K562 (cell line): Measurements from ENCODE around the gene CPN2. TPM values are rescaled to one million over a fixed set of nuclear protein-coding genes. Genes with fewer than 3 reads are reported as not detected.

ENCODE experiments used
- ATAC-seq: fragments of 200-7000 bp; cut with Tn5 transposase; 3 replicates; pipeline ENCODE4 v1.9.1; 2020; ENCODE audit warnings: moderate library complexity
- BruUV-seq: library from RNA; stranded (reverse); fragments of 400-500 nt; replicated peaks from 2 replicates; lab custom pipeline; 2021; lab: Mats Ljungman, UMichigan
- CTCF ChIA-PET: fragments of 300-600 bp; formaldehyde crosslinking; extraction: SDS; loops from one replicate; lab custom pipeline; 2021; ENCODE audit warnings: low intra/inter-chr PET ratio; lab: Yijun Ruan, JAX
- POLR2A ChIA-PET: fragments of 300-600, 350-650 bp; sonication (Branson Sonifier 250); formaldehyde crosslinking; extraction: SDS; loops from one replicate; lab custom pipeline; 2021; ENCODE audit warnings: antibody characterized with exemption, inconsistent platforms; lab: Yijun Ruan, JAX
- DNase-seq, 4 experiments: peaks; one replicate each; pipeline versions ENCODE4 v3.0.0 to v3.0.0-alpha.2; 2011 to 2018; ENCODE audit warnings: low spot score in 3 of 4, mixed read lengths in 3 of 4; ENCODE audit errors: extremely low read depth in 1 of 4
- FAIRE-seq: peaks from 2 replicates; lab custom pipeline; 2011; peaks lifted over from hg19 to GRCh38; lab: Jason Lieb, UNC
- H2AFZ ChIP-seq: 2 replicates; pipeline ENCODE4 v1.6.0; 2011; ENCODE audit warnings: low read depth, low read length, control low read depth, inconsistent platforms
- H3K27ac ChIP-seq: fragments of 200-600 bp; 3 replicates; pipeline ENCODE4 v1.8.0; 2011; ENCODE audit warnings: low read depth, mild to moderate bottlenecking, control low read depth, inconsistent platforms, low read length, moderate library complexity, mixed read lengths; ENCODE audit errors: extremely low read depth
- H3K27me3 ChIP-seq, 2 experiments: fragments of 300-600 bp in 1 of 2; 2 replicates in 1 of 2; 3 replicates in 1 of 2; pipeline versions ENCODE4 v1.6.0 to v1.8.0; 2011; ENCODE audit warnings: inconsistent platforms in 2 of 2, low read length in 2 of 2, mild to moderate bottlenecking in 1 of 2, mixed read lengths in 1 of 2, moderate library complexity in 1 of 2; ENCODE audit not compliant: control insufficient read depth in 2 of 2, insufficient read depth in 2 of 2
- H3K36me3 ChIP-seq: fragments of 300-600 bp; 3 replicates; pipeline ENCODE4 v1.8.0; 2011; ENCODE audit warnings: mild to moderate bottlenecking, low read length, inconsistent platforms; ENCODE audit not compliant: control insufficient read depth, insufficient read depth
- H3K4me1 ChIP-seq, 2 experiments: fragments of 200-600 bp in 1 of 2; replicated peaks in 1 of 2; 2 replicates in 1 of 2; 3 replicates in 1 of 2; pipeline versions ENCODE4 v1.5.1 to v1.8.0; 2011; ENCODE audit warnings: inconsistent platforms in 2 of 2, low read length in 2 of 2, mild to moderate bottlenecking in 1 of 2, mixed read lengths in 1 of 2, moderate library complexity in 1 of 2; ENCODE audit not compliant: control insufficient read depth in 2 of 2, insufficient read depth in 2 of 2
- H3K4me2 ChIP-seq: 2 replicates; pipeline ENCODE4 v1.6.1; 2011; ENCODE audit warnings: low read length, control low read depth, inconsistent platforms, mixed read lengths; ENCODE audit not compliant: insufficient read depth
- H3K4me3 ChIP-seq: fragments of 200-600 bp; sonication (generic), shearing (Covaris generic); 2 replicates; pipeline ENCODE4 v1.5.1; 2016; ENCODE audit warnings: control low read depth, inconsistent platforms
- H3K79me2 ChIP-seq: fragments of 200-600 bp; 3 replicates; pipeline ENCODE4 v1.8.0; 2011; ENCODE audit warnings: low read length, inconsistent platforms; ENCODE audit not compliant: control insufficient read depth, insufficient read depth
- H3K9ac ChIP-seq, 2 experiments: 2 replicates each; pipeline versions ENCODE4 v1.6.0 to v1.6.1; 2011; ENCODE audit warnings: low read depth in 2 of 2, low read length in 2 of 2, control low read depth in 1 of 2, inconsistent platforms in 1 of 2, mild to moderate bottlenecking in 1 of 2, mixed read lengths in 1 of 2; ENCODE audit not compliant: insufficient read depth in 1 of 2
- H3K9me1 ChIP-seq: one replicate; pipeline ENCODE4 v1.6.0; 2011; ENCODE audit warnings: inconsistent platforms, mild to moderate bottlenecking, low read length, moderate library complexity; ENCODE audit not compliant: control insufficient read depth, insufficient read depth
- H3K9me3 ChIP-seq: replicated peaks from 2 replicates; pipeline ENCODE4 v1.5.1; 2011; ENCODE audit warnings: low read depth, low read length, inconsistent platforms; ENCODE audit not compliant: control insufficient read depth, insufficient read depth
- H4K20me1 ChIP-seq: replicated peaks from 2 replicates; pipeline ENCODE4 v1.6.1; 2011; ENCODE audit warnings: low read length, inconsistent platforms, mixed read lengths; ENCODE audit not compliant: control insufficient read depth, insufficient read depth
- ATF1 ChIP-seq, 2 experiments: fragments of 450-650 bp in 1 of 2; IDR thresholded peaks; 2 replicates each; pipeline ENCODE4 v1.6.1; 2016; ENCODE audit warnings: missing compliant biosample characterization in 1 of 2, missing genetic modification characterization in 1 of 2
- HCFC1 ChIP-seq: IDR thresholded peaks from 2 replicates; pipeline ENCODE4 v1.6.1; 2012; ENCODE audit warnings: low read depth, low read length, improper control_type of control experiment
- HDGF ChIP-seq: fragments of 450-650 bp; IDR thresholded peaks from 2 replicates; pipeline ENCODE4 v1.6.1; 2016
- HMG20A ChIP-seq: fragments of 450-650 bp; formaldehyde crosslinking; conservative IDR thresholded peaks from 2 replicates; pipeline ENCODE4 v1.4.0; 2020; ENCODE audit warnings: mild to moderate bottlenecking, mixed read lengths
- KDM4B ChIP-seq, 2 experiments: fragments of 450-650 bp in 1 of 2; sonication (generic) in 1 of 2; IDR thresholded peaks; 2 replicates each; pipeline ENCODE4 v1.6.1; 2016 to 2017; ENCODE audit warnings: borderline replicate concordance in 2 of 2, antibody characterized with exemption in 1 of 2, low read depth in 1 of 2, mild to moderate bottlenecking in 1 of 2
- LARP7 ChIP-seq: fragments of 450-650 bp; IDR thresholded peaks from 2 replicates; pipeline ENCODE4 v1.6.1; 2016
- MYNN ChIP-seq, 2 experiments: sonication (generic); formaldehyde crosslinking in 1 of 2; IDR thresholded peaks; 2 replicates each; pipeline versions ENCODE4 v1.5.0 to v1.6.1; 2016 to 2020; ENCODE audit warnings: antibody characterized with exemption in 1 of 2, missing genetic modification reagents in 1 of 2
- NR1H2 ChIP-seq: sonication (generic); formaldehyde crosslinking; IDR thresholded peaks from 2 replicates; pipeline ENCODE4 v1.4.0; 2020; ENCODE audit warnings: mild to moderate bottlenecking, missing genetic modification reagents
- NRF1 ChIP-seq, 2 experiments: fragments of 450-650 bp; IDR thresholded peaks in 1 of 2; conservative IDR thresholded peaks in 1 of 2; 2 replicates each; pipeline ENCODE4 v1.6.1; 2014; ENCODE audit warnings: mild to moderate bottlenecking in 2 of 2
- PML ChIP-seq: IDR thresholded peaks from 2 replicates; pipeline ENCODE4 v1.6.1; 2012; ENCODE audit warnings: low read length, inconsistent platforms
- PYGO2 ChIP-seq: fragments of 450-650 bp; IDR thresholded peaks from 2 replicates; pipeline ENCODE4 v1.6.1; 2016; ENCODE audit warnings: mild to moderate bottlenecking, missing genetic modification characterization, moderate library complexity, missing compliant biosample characterization
- SIN3A ChIP-seq, 2 experiments: fragments of 150-350 bp in 1 of 2; IDR thresholded peaks; 2 replicates each; pipeline ENCODE4 v1.6.1; 2011 to 2016; ENCODE audit warnings: borderline replicate concordance in 2 of 2, low read depth in 2 of 2, low read length in 2 of 2, mild to moderate bottlenecking in 2 of 2, moderate library complexity in 2 of 2; ENCODE audit not compliant: control insufficient read depth in 1 of 2
- STAG1 ChIP-seq: sonication (generic); formaldehyde crosslinking; IDR thresholded peaks from 2 replicates; pipeline ENCODE4 v1.5.0; 2020; ENCODE audit warnings: missing genetic modification reagents, borderline replicate concordance
- ZKSCAN1 ChIP-seq: fragments of 150-350 bp; IDR thresholded peaks from 2 replicates; pipeline ENCODE4 v1.6.1; 2016; ENCODE audit warnings: low read depth, low read length
- ZKSCAN8 ChIP-seq: fragments of 200-800 bp; sonication (Bioruptor generic); IDR thresholded peaks from 2 replicates; pipeline ENCODE4 v1.6.1; 2016; ENCODE audit warnings: missing genetic modification characterization, missing compliant biosample characterization
- ZNF12 ChIP-seq: sonication (generic); formaldehyde crosslinking; IDR thresholded peaks from 2 replicates; pipeline ENCODE4 v1.4.0; 2020; ENCODE audit warnings: mild to moderate bottlenecking, missing genetic modification reagents
- ZNF561 ChIP-seq: fragments of 450-650 bp; formaldehyde crosslinking; conservative IDR thresholded peaks from 2 replicates; pipeline ENCODE4 v1.4.0; 2020; ENCODE audit warnings: mild to moderate bottlenecking, moderate library complexity
- WGBS: fragments of 100-300 bp; shearing (Covaris generic); methylation state at CpG from one replicate; pipeline ENCODE4 v1.1.6; 2016; ENCODE audit warnings: low coverage, mixed read lengths; ENCODE audit not compliant: insufficient coverage; ENCODE audit errors: missing lambda C conversion rate; 5-methylcytosine and 5-hydroxymethylcytosine counted together
- in situ Hi-C: fragments of 300-500 bp; cut with MboI; formaldehyde crosslinking; loops from 4 replicates; pipeline ENCODE4 v1.15.0; 2018; ENCODE audit warnings: inconsistent platforms, mixed read lengths
- intact Hi-C: fragments of 100-400 bp; cut with micrococcal nuclease; formaldehyde crosslinking; loops from 2 replicates; pipeline ENCODE4 v1.14.2; 2022
- polyA plus RNA-seq, 8 experiments: library from polyadenylated mRNA; depleted of rRNA in 4 of 8; stranded (reverse) in 5 of 8; unstranded in 3 of 8; fragments of >200 nt; fragmentation: Nextera tagmentation in 2 of 8; fragmentation: Illumina TruSeq in 1 of 8; extraction: Ambion mirVana in 2 of 8; extraction: Trizol in 1 of 8; gene quantifications; 2 replicates each; pipeline versions ENCODE4 v1.2.1 to v1.2.3, GENCODE V29; 2011 to 2014; ENCODE audit warnings: inconsistent platforms in 1 of 8, missing spikeins in 1 of 8
- total RNA-seq, 7 experiments: library from RNA; depleted of rRNA in 6 of 7; stranded (reverse); fragments of >200 nt in 6 of 7; fragmentation: Illumina TruSeq in 2 of 7; extraction: Trizol in 2 of 7; gene quantifications; 2 replicates each; pipeline versions ENCODE4 v1.2.1 to v1.2.3, GENCODE V29; 2011 to 2021; ENCODE audit warnings: low replicate concordance in 1 of 7
- TF ChIP-seq, protein P1 (sequence below): sonication (generic); formaldehyde crosslinking; IDR thresholded peaks from 2 replicates; pipeline ENCODE4 v1.8.0; 2022; ENCODE audit warnings: mild to moderate bottlenecking, missing genetic modification reagents, borderline replicate concordance

CPN2 gene
- total and polyA plus RNA-seq, 9 of the 15 experiments (the other 6 are each of a cell fraction or from before 2014, with no cell fraction given) = not detected

GRCh38 chr3:194392576-194392975 lies 41.4 kb upstream of the CPN2 start:
- peaks cover 5 to 20% of the 10 kb centered on the region in 2 experiments; a peak in 3 of 5 replicates for H3K4me1 ChIP-seq
- in situ Hi-C loops = no loop called here
- CTCF ChIA-PET = no interaction called here
- TF ChIP-seq SIN3A (IDR thresholded peaks at IDR 0.05; ENCODE audit: borderline replicate concordance in 2 of 2, control insufficient read depth in 1 of 2, low read depth in 2 of 2, low read length in 2 of 2) = no peak
- TF ChIP-seq LARP7 = no peak
- TF ChIP-seq MYNN (IDR thresholded peaks at IDR 0.05) = no peak
- no peak for TF ChIP-seq MYNN (CRISPR knock-in tag; IDR thresholded peaks at IDR 0.05)
- TF ChIP-seq NRF1 (conservative IDR thresholded peaks at IDR 0.05 in 1 of 2, IDR thresholded peaks at IDR 0.05 in 1 of 2) = no peak
- TF ChIP-seq ZKSCAN1 = no peak
- TF ChIP-seq ATF1 (CRISPR knock-in tag; IDR thresholded peaks at IDR 0.05) = no peak
- no peak for TF ChIP-seq ATF1 (tag; IDR thresholded peaks at IDR 0.05)
- no peak for TF ChIP-seq ZNF12 (CRISPR knock-in tag)
- no peak for TF ChIP-seq ZNF561 (CRISPR knock-in tag)
- no peak for TF ChIP-seq KDM4B (IDR thresholded peaks at IDR 0.05; ENCODE audit: borderline replicate concordance in 2 of 2, low read depth in 1 of 2)
- TF ChIP-seq HMG20A (CRISPR knock-in tag) = no peak
- TF ChIP-seq STAG1 (CRISPR knock-in tag) = no peak
- TF ChIP-seq, protein P1, sequence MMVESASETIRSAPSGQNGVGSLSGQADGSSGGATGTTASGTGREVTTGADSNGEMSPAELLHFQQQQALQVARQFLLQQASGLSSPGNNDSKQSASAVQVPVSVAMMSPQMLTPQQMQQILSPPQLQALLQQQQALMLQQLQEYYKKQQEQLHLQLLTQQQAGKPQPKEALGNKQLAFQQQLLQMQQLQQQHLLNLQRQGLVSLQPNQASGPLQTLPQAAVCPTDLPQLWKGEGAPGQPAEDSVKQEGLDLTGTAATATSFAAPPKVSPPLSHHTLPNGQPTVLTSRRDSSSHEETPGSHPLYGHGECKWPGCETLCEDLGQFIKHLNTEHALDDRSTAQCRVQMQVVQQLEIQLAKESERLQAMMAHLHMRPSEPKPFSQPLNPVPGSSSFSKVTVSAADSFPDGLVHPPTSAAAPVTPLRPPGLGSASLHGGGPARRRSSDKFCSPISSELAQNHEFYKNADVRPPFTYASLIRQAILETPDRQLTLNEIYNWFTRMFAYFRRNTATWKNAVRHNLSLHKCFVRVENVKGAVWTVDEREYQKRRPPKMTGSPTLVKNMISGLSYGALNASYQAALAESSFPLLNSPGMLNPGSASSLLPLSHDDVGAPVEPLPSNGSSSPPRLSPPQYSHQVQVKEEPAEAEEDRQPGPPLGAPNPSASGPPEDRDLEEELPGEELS = no peak
- TF ChIP-seq HCFC1 = no peak
- no peak for TF ChIP-seq ZKSCAN8
- TF ChIP-seq PML = no peak
- TF ChIP-seq NR1H2 (CRISPR knock-in tag) = no peak
- no peak for TF ChIP-seq PYGO2 (tag)
- no peak for TF ChIP-seq HDGF
- TF ChIP-seq, all 486 proteins: peak for 0
- Histone ChIP-seq H3K4me3 (no peak overlapping the region), H3K27ac (no peak overlapping the region), H3K9me1 (no peaks in the 10 kb centered on the region), H3K9me3 (no peaks in the 10 kb centered on the region), H2AFZ (no peak overlapping the region), H3K4me2 (no peak overlapping the region), H4K20me1 (no peaks in the 10 kb centered on the region), H3K36me3 (no peaks in the 10 kb centered on the region), H3K27me3 (peaks cover 3 to 14% of the 10 kb centered on the region in 2 experiments; a peak in 3 of 5 replicates), H3K9ac (no peak overlapping the region), H3K79me2 (no peaks in the 10 kb centered on the region)
- DNase-seq (no peak), ATAC-seq (no peak), FAIRE-seq (no peak)
- POLR2A ChIA-PET = interaction anchor here (0.8 kb wide), 1 partner anchor 38 kb away, joined by 3 read pairs; no protein-coding TSS in a partner anchor
- 47% methylated on average over 7 of the region's 7 CpGs for WGBS
- intact Hi-C loops = no loop called here
- BruUV-seq = no TSS peak
